ENCODE measurements around the gene CLPTM1. TPM values are rescaled to one million over a fixed set of nuclear protein-coding genes. Genes with fewer than 3 reads are reported as not detected.

CLPTM1 gene
- total and polyA plus RNA-seq, 9 of the 15 experiments (the other 6 are each of a cell fraction or from before 2014, with no cell fraction given): 0.37 to 96.0 (median 27.5) TPM

- no peak overlapping the region for H3K27ac ChIP-seq (ENCODE audit: extremely low read depth, low read depth, low read length)
- POLR2A ChIA-PET: interaction anchor here (0.6 kb wide), 1 partner anchor 377 kb away, joined by 3 read pairs; no protein-coding TSS in a partner anchor
- in situ Hi-C loops (cut with MboI): no loop called here
- H3K9me1 ChIP-seq (ENCODE audit: control insufficient read depth, insufficient read depth, low read length): no peaks in the 10 kb centered on the region
- H3K27me3 ChIP-seq (ENCODE audit: control insufficient read depth in 2 of 2, insufficient read depth in 2 of 2, low read length in 2 of 2): no peaks in the 10 kb centered on the region
- DNase-seq (ENCODE audit: extremely low read depth in 1 of 4, low spot score in 3 of 4) (peak; percentile 71 to 86 (median 78)), ATAC-seq (peak; percentile 98), FAIRE-seq (peak; percentile 96)
- BruUV-seq (replicated peaks): no TSS peak
- H3K36me3 ChIP-seq (ENCODE audit: control insufficient read depth, insufficient read depth, low read length): no peaks in the 10 kb centered on the region
- H2AFZ ChIP-seq (ENCODE audit: low read depth, low read length): peak overlapping the region; percentile 2
- no peak overlapping the region; the same call in 1 of the 2 replicates for H3K4me2 ChIP-seq (ENCODE audit: insufficient read depth, low read length)
- intact Hi-C loops (cut with micrococcal nuclease): loop anchor here (1.0 to 10.0 kb wide), 4 partner anchors 43 to 318 kb away; partner anchors contain the start of gene EXOC3L2
- no peaks in the 10 kb centered on the region for H3K79me2 ChIP-seq (ENCODE audit: control insufficient read depth, insufficient read depth, low read length)
- H4K20me1 ChIP-seq (replicated peaks; ENCODE audit: control insufficient read depth, insufficient read depth, low read length): no peaks in the 10 kb centered on the region
- H3K9me3 ChIP-seq (replicated peaks; ENCODE audit: control insufficient read depth, insufficient read depth, low read depth, low read length): no peaks in the 10 kb centered on the region
- CTCF ChIA-PET (ENCODE audit: low intra/inter-chr PET ratio): interaction anchor here (0.7 kb wide), 1 partner anchor 322 kb away, joined by 6 read pairs; no protein-coding TSS in a partner anchor
- H3K9ac ChIP-seq (ENCODE audit: insufficient read depth in 1 of 2, low read depth in 2 of 2, low read length in 2 of 2): no peak overlapping the region
- no peak overlapping the region for H3K4me3 ChIP-seq
- peaks cover 0 to 1% of the 10 kb centered on the region in 2 experiments; a peak in 2 of 5 replicates for H3K4me1 ChIP-seq (replicated peaks in 1 of 2; ENCODE audit: control insufficient read depth in 2 of 2, insufficient read depth in 2 of 2, low read length in 2 of 2)
- WGBS (ENCODE audit: insufficient coverage, low coverage, missing lambda C conversion rate): 20% methylated on average over 13 of the region's 13 CpGs
- peak; percentile 36; the same call in 1 of the 2 replicates for TF ChIP-seq CC2D1A (IDR thresholded peaks at IDR 0.05)
- TF ChIP-seq, protein P1, sequence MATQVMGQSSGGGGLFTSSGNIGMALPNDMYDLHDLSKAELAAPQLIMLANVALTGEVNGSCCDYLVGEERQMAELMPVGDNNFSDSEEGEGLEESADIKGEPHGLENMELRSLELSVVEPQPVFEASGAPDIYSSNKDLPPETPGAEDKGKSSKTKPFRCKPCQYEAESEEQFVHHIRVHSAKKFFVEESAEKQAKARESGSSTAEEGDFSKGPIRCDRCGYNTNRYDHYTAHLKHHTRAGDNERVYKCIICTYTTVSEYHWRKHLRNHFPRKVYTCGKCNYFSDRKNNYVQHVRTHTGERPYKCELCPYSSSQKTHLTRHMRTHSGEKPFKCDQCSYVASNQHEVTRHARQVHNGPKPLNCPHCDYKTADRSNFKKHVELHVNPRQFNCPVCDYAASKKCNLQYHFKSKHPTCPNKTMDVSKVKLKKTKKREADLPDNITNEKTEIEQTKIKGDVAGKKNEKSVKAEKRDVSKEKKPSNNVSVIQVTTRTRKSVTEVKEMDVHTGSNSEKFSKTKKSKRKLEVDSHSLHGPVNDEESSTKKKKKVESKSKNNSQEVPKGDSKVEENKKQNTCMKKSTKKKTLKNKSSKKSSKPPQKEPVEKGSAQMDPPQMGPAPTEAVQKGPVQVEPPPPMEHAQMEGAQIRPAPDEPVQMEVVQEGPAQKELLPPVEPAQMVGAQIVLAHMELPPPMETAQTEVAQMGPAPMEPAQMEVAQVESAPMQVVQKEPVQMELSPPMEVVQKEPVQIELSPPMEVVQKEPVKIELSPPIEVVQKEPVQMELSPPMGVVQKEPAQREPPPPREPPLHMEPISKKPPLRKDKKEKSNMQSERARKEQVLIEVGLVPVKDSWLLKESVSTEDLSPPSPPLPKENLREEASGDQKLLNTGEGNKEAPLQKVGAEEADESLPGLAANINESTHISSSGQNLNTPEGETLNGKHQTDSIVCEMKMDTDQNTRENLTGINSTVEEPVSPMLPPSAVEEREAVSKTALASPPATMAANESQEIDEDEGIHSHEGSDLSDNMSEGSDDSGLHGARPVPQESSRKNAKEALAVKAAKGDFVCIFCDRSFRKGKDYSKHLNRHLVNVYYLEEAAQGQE (IDR thresholded peaks at IDR 0.05; ENCODE audit: borderline replicate concordance): peak; percentile 71; the same call in 1 of the 2 replicates
- TF ChIP-seq, protein P1 (CRISPR knock-in tag; IDR thresholded peaks at IDR 0.05; ENCODE audit: low read depth): no peak
- no peak for TF ChIP-seq SMAD1 (IDR thresholded peaks at IDR 0.05; ENCODE audit: low read depth, low read length, partially characterized antibody)
- TF ChIP-seq ZBTB7A (IDR thresholded peaks at IDR 0.05; ENCODE audit: borderline replicate concordance, control insufficient read depth, low read depth, low read length): peak; percentile 59; the same call in 1 of the 2 replicates
- TF ChIP-seq RB1 (IDR thresholded peaks at IDR 0.05; ENCODE audit: low read depth): 0 out of 2 replicates have a peak, but pooled peaks have one; percentile 17
- TF ChIP-seq ELF4 (CRISPR knock-in tag; IDR thresholded peaks at IDR 0.05): no peak
- TF ChIP-seq SMC3 (conservative IDR thresholded peaks at IDR 0.05; ENCODE audit: insufficient read depth, low read depth, low read length): peak; percentile 65
- TF ChIP-seq CHD1 (IDR thresholded peaks at IDR 0.05; ENCODE audit: low read length): no peak
- peak; percentile 15 for TF ChIP-seq TBP (optimal IDR thresholded peaks at IDR 0.05; ENCODE audit: low read depth, low read length)
- TF ChIP-seq ZNF740 (CRISPR knock-in tag; IDR thresholded peaks at IDR 0.05): peak; percentile 92
- peak in 1 of 2 experiments; percentile 62; a peak in 1 of 4 replicates for TF ChIP-seq ZNF740 (tag; IDR thresholded peaks at IDR 0.05)
Observed at GRCh38 chr19:45016388-45017314, 61.5 kb downstream of the CLPTM1 start.

Measured in K562 (cell line).